Globus pallidus (tissue), 1 donor: ENCODE data around the gene CFDP1.
A peak's percentile ranks its signal among the peaks of the same experiment; 100 is the strongest.

Experiments used
- DNase-seq: peaks from one replicate; pipeline ENCODE4 v3.0.0-alpha.2; 2015; ENCODE audit warnings: low spot score

CFDP1 gene

GRCh38 chr16:75406943-75407342 is 26.4 kb downstream of the CFDP1 start:
- no peak for DNase-seq

- DNase-seq = peak; percentile 41
Measured at GRCh38 chr16:75402821-75403475, 30.4 kb downstream of the CFDP1 start.

- no peak for DNase-seq
Measured at GRCh38 chr16:75402159-75402820, 31.0 kb downstream of the CFDP1 start.

- no peak for DNase-seq
Measured at GRCh38 chr16:75401691-75402090, 31.6 kb downstream of the CFDP1 start.

- DNase-seq = no peak
Measured at GRCh38 chr16:75398333-75398732, 35.0 kb downstream of the CFDP1 start.

- no peak for DNase-seq
Measured at GRCh38 chr16:75394941-75395340, 38.4 kb downstream of the CFDP1 start.

- no peak for DNase-seq
Measured at GRCh38 chr16:75392906-75393305, 40.4 kb downstream of the CFDP1 start.

GRCh38 chr16:75390926-75391653 is 42.2 kb downstream of the CFDP1 start:
- DNase-seq = no peak

- no peak for DNase-seq
Measured at GRCh38 chr16:75389096-75389690, 44.1 kb downstream of the CFDP1 start.

- no peak for DNase-seq
Measured at GRCh38 chr16:75387951-75388350, 45.4 kb downstream of the CFDP1 start.

- peak; percentile 75 for DNase-seq
Measured at GRCh38 chr16:75385507-75386152, 47.7 kb downstream of the CFDP1 start.

GRCh38 chr16:75383141-75383540 is 50.2 kb downstream of the CFDP1 start:
- DNase-seq = no peak

- DNase-seq = no peak
Measured at GRCh38 chr16:75382611-75383010, 50.7 kb downstream of the CFDP1 start.

- no peak for DNase-seq
Measured at GRCh38 chr16:75380870-75381269, 52.4 kb downstream of the CFDP1 start.

- DNase-seq = no peak
Measured at GRCh38 chr16:75379911-75380847, 53.1 kb downstream of the CFDP1 start.

GRCh38 chr16:75379339-75379738 is 54.0 kb downstream of the CFDP1 start:
- no peak for DNase-seq

- DNase-seq = no peak
Measured at GRCh38 chr16:75378616-75379015, 54.7 kb downstream of the CFDP1 start.

- DNase-seq = peak; percentile 37
Measured at GRCh38 chr16:75377729-75378386, 55.4 kb downstream of the CFDP1 start.

- DNase-seq = no peak
Measured at GRCh38 chr16:75376475-75377161, 56.7 kb downstream of the CFDP1 start.

- DNase-seq = no peak
Measured at GRCh38 chr16:75374388-75374787, 58.9 kb downstream of the CFDP1 start.
